Measurements from ENCODE around the gene RCOR1.
"Not testable (repeated sequence)": the region's sequence is repeated elsewhere in the genome, so short reads cannot be mapped to it uniquely, and the experiment has no call there.

The RCOR1 gene

GRCh38 chr14:102565331-102565887, 27.0 kb upstream of the RCOR1 start:
- H3K36me3 Mint-ChIP-seq = no peaks in the 10 kb centered on the region
- no peak overlapping the region for H3K4me3 Mint-ChIP-seq
- H3K9me3 Mint-ChIP-seq = no peaks in the 10 kb centered on the region
- peaks cover 14% of the 10 kb centered on the region for H3K4me1 Mint-ChIP-seq
- no peak overlapping the region for H3K27ac Mint-ChIP-seq
- H3K27me3 Mint-ChIP-seq = no peaks in the 10 kb centered on the region

- Mint-ChIP-seq H3K27me3 (no peaks in the 10 kb centered on the region), H3K36me3 (no peaks in the 10 kb centered on the region), H3K27ac (no peak overlapping the region), H3K4me1 (peaks cover 14% of the 10 kb centered on the region), H3K4me3 (no peak overlapping the region), H3K9me3 (no peaks in the 10 kb centered on the region)
These were observed 26.5 kb upstream of the RCOR1 start for GRCh38 chr14:102565959-102566358.

- Mint-ChIP-seq H3K4me3 (peak overlapping the region; percentile 82), H3K27ac (peak overlapping the region; percentile 97), H3K27me3 (no peaks in the 10 kb centered on the region), H3K9me3 (no peaks in the 10 kb centered on the region), H3K4me1 (peaks cover 18% of the 10 kb centered on the region), H3K36me3 (no peaks in the 10 kb centered on the region)
These were observed 24.3 kb upstream of the RCOR1 start for GRCh38 chr14:102568115-102568614.

- no peak overlapping the region for H3K27ac Mint-ChIP-seq
- no peak overlapping the region for H3K4me3 Mint-ChIP-seq
- no peaks in the 10 kb centered on the region for H3K36me3 Mint-ChIP-seq
- peaks cover 22% of the 10 kb centered on the region for H3K4me1 Mint-ChIP-seq
- no peaks in the 10 kb centered on the region for H3K27me3 Mint-ChIP-seq
- no peaks in the 10 kb centered on the region for H3K9me3 Mint-ChIP-seq
These were observed 22.0 kb upstream of the RCOR1 start for GRCh38 chr14:102570334-102570995.

GRCh38 chr14:102571043-102571442, 21.4 kb upstream of the RCOR1 start:
- no peaks in the 10 kb centered on the region for H3K9me3 Mint-ChIP-seq
- no peaks in the 10 kb centered on the region for H3K36me3 Mint-ChIP-seq
- no peak overlapping the region for H3K27ac Mint-ChIP-seq
- no peak overlapping the region for H3K4me3 Mint-ChIP-seq
- H3K27me3 Mint-ChIP-seq = no peaks in the 10 kb centered on the region
- H3K4me1 Mint-ChIP-seq = peaks cover 22% of the 10 kb centered on the region

- Mint-ChIP-seq H3K36me3 (no peaks in the 10 kb centered on the region), H3K27me3 (no peaks in the 10 kb centered on the region), H3K9me3 (no peaks in the 10 kb centered on the region), H3K27ac (peak overlapping the region; percentile 68), H3K4me1 (peaks cover 22% of the 10 kb centered on the region), H3K4me3 (no peak overlapping the region)
These were observed 20.9 kb upstream of the RCOR1 start for GRCh38 chr14:102571478-102572042.

GRCh38 chr14:102573161-102573560, 19.3 kb upstream of the RCOR1 start:
- peaks cover 16% of the 10 kb centered on the region for H3K4me1 Mint-ChIP-seq
- not testable (repeated sequence) for H3K27ac Mint-ChIP-seq, H3K36me3 Mint-ChIP-seq, H3K27me3 Mint-ChIP-seq, H3K9me3 Mint-ChIP-seq, H3K4me3 Mint-ChIP-seq

GRCh38 chr14:102573591-102574046, 18.8 kb upstream of the RCOR1 start:
- Mint-ChIP-seq H3K4me1 (peaks cover 11% of the 10 kb centered on the region), H3K27ac (no peak overlapping the region), H3K4me3 (no peak overlapping the region), H3K36me3 (no peaks in the 10 kb centered on the region), H3K27me3 (no peaks in the 10 kb centered on the region), H3K9me3 (no peaks in the 10 kb centered on the region)

- Mint-ChIP-seq H3K27ac (no peak overlapping the region), H3K9me3 (no peaks in the 10 kb centered on the region), H3K27me3 (no peaks in the 10 kb centered on the region)
These were observed 17.9 kb upstream of the RCOR1 start for GRCh38 chr14:102574281-102575159.

GRCh38 chr14:102575160-102575845, 17.1 kb upstream of the RCOR1 start:
- Mint-ChIP-seq H3K4me1 (peaks cover 8% of the 10 kb centered on the region), H3K36me3 (no peaks in the 10 kb centered on the region), H3K27me3 (no peaks in the 10 kb centered on the region), H3K27ac (no peak overlapping the region), H3K4me3 (no peak overlapping the region), H3K9me3 (no peaks in the 10 kb centered on the region)

More at GRCh38 chr14:102574281-102575159, 17.9 kb upstream of the RCOR1 start:
- Mint-ChIP-seq H3K36me3 (no peaks in the 10 kb centered on the region), H3K4me3 (no peak overlapping the region), H3K4me1 (peaks cover 8% of the 10 kb centered on the region)

GRCh38 chr14:102575846-102576428, 16.5 kb upstream of the RCOR1 start:
- H3K4me3 Mint-ChIP-seq, H3K27ac Mint-ChIP-seq, H3K27me3 Mint-ChIP-seq, H3K9me3 Mint-ChIP-seq, H3K36me3 Mint-ChIP-seq, H3K4me1 Mint-ChIP-seq: not testable (repeated sequence)

GRCh38 chr14:102578821-102579220, 13.6 kb upstream of the RCOR1 start:
- H3K4me3 Mint-ChIP-seq = no peak overlapping the region

GRCh38 chr14:102579696-102580549, 12.5 kb upstream of the RCOR1 start:
- H3K27ac Mint-ChIP-seq = no peak overlapping the region
- H3K27me3 Mint-ChIP-seq = no peaks in the 10 kb centered on the region
- no peaks in the 10 kb centered on the region for H3K9me3 Mint-ChIP-seq
- H3K4me1 Mint-ChIP-seq = no peaks in the 10 kb centered on the region
- no peak overlapping the region for H3K4me3 Mint-ChIP-seq
- no peaks in the 10 kb centered on the region for H3K36me3 Mint-ChIP-seq

More at GRCh38 chr14:102578821-102579220, 13.6 kb upstream of the RCOR1 start:
- H3K36me3 Mint-ChIP-seq = no peaks in the 10 kb centered on the region
- no peaks in the 10 kb centered on the region for H3K27me3 Mint-ChIP-seq
- H3K27ac Mint-ChIP-seq = no peak overlapping the region
- no peaks in the 10 kb centered on the region for H3K9me3 Mint-ChIP-seq
- H3K4me1 Mint-ChIP-seq = no peaks in the 10 kb centered on the region

GRCh38 chr14:102580550-102581110, 11.8 kb upstream of the RCOR1 start:
- H3K36me3 Mint-ChIP-seq = no peaks in the 10 kb centered on the region
- H3K9me3 Mint-ChIP-seq = no peaks in the 10 kb centered on the region
- H3K4me1 Mint-ChIP-seq = no peaks in the 10 kb centered on the region
- H3K4me3 Mint-ChIP-seq = no peak overlapping the region
- no peak overlapping the region for H3K27ac Mint-ChIP-seq
- no peaks in the 10 kb centered on the region for H3K27me3 Mint-ChIP-seq
